Breast epithelium (tissue), 3 donors: ENCODE results near the gene PITRM1.

Source experiments
- POLR2A ChIP-seq: fragments of 450-650 bp; IDR thresholded peaks from one replicate; pipeline ENCODE4 v1.6.1; 2016; ENCODE audit warnings: antibody characterized with exemption, mild to moderate bottlenecking, moderate library complexity
- POLR2AphosphoS5 ChIP-seq, 3 donors: sonication (generic); formaldehyde crosslinking; IDR thresholded peaks; one replicate each; pipeline ENCODE4 v1.6.1; 2017; ENCODE audit warnings: antibody characterized with exemption in 3 of 3
- TF ChIP-seq, protein P1 (sequence below), 3 donors: fragments of 450-650 bp; IDR thresholded peaks; one replicate each; pipeline ENCODE4 v1.5.1; 2016 to 2017; ENCODE audit warnings: antibody characterized with exemption in 3 of 3, mild to moderate bottlenecking in 3 of 3, moderate library complexity in 3 of 3

DNA sequence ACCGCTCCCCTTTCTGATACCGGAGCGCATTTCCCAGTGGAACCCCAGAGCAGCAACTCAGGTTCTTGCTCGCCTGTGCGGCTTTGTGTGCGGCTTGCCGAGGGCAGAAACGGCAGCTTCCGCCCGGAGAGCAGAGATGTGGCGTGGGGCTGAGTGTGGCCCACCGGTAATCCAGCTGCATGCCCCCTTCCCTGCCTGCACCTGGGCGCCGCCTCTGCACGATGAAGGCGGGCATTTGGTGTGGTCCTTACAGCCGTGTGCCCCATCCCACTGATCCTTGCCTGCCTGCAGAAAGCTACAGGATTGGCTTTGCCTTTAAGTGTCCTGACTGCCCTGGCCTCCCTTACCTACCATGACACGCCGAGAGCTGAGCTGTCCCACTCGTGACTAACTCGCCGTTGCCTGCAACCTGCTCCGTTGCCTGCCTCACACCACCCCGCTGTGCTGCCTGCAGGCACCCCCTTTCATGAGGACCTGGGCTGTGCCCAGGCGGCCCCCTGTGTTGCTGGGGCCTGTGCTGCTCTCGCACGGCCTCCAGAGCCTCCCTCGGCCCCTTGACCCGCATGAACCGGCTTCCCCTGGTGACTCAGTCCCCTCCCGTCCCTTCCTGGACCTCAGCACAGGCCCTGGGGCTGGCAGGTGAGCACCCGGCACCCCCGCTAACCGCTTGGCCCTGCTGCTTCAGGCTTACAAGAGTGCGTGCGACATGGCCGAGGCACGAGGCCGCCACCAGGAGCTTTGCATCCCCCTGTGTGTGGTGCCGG is 48.0 kb downstream of the PITRM1 start:
- TF ChIP-seq, protein P1, sequence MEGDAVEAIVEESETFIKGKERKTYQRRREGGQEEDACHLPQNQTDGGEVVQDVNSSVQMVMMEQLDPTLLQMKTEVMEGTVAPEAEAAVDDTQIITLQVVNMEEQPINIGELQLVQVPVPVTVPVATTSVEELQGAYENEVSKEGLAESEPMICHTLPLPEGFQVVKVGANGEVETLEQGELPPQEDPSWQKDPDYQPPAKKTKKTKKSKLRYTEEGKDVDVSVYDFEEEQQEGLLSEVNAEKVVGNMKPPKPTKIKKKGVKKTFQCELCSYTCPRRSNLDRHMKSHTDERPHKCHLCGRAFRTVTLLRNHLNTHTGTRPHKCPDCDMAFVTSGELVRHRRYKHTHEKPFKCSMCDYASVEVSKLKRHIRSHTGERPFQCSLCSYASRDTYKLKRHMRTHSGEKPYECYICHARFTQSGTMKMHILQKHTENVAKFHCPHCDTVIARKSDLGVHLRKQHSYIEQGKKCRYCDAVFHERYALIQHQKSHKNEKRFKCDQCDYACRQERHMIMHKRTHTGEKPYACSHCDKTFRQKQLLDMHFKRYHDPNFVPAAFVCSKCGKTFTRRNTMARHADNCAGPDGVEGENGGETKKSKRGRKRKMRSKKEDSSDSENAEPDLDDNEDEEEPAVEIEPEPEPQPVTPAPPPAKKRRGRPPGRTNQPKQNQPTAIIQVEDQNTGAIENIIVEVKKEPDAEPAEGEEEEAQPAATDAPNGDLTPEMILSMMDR (IDR thresholded peaks at IDR 0.05), result no peak
- no peak for TF ChIP-seq POLR2A
- no peak for TF ChIP-seq POLR2AphosphoS5 (IDR thresholded peaks at IDR 0.05)
